Stimulated activated CD4-positive, alpha-beta T cell treated with anti-CD3 and anti-CD28 coated beads, Interleukin-15, amount 100 ng/mL, for 1 hour (primary cell): ENCODE results near the gene CCT8.
"Not testable (repeated sequence)": the region's sequence is repeated elsewhere in the genome, so short reads cannot be mapped to it uniquely, and the experiment has no call there.

ENCODE experiments used
- DNase-seq, 2 donors: peaks; one replicate each; pipeline ENCODE4 v3.0.0-alpha.2; 2020; ENCODE audit warnings: low read depth in 1 of 2, low spot score in 1 of 2

CCT8 gene

DNA sequence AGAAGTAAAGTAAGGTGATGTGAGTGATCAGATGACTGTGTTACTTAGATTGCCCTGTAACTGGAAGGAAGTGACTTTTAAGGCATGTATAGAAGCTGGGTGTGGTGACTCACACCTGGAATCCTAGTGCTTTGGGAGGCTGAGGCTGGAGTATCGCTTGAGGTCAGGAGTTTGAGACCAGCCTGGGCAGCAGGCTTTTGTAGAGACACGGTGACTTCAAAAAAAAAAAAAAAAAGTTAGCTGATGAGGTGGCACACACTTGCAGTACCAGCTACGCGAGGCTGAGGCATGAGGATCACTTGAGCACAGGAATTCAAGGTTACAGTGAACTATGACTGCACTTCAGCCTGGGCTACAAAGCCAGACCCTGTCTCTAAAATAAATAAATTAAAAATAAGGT is 51.3 kb downstream of the CCT8 start:
- DNase-seq, result no peak

DNA sequence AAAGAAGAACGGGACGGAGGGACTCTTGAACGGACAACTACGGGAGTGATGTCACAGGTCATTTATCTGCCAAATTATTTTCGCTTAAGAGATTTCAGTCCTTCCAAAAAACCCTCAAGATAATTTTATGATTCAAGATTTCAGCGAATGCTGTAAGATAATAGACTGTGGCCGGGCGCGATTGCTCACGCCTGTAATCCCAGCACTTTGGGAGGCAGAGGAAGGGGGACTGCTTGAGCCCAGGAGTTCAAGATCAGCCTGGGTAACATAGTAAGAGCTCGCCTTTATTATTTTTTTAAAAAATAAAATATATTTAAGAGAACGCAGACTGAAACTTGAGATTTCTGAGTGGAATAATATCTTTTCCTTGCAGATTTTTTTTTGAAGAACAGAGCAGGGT is 54.9 kb downstream of the CCT8 start:
- DNase-seq, result no peak

DNA sequence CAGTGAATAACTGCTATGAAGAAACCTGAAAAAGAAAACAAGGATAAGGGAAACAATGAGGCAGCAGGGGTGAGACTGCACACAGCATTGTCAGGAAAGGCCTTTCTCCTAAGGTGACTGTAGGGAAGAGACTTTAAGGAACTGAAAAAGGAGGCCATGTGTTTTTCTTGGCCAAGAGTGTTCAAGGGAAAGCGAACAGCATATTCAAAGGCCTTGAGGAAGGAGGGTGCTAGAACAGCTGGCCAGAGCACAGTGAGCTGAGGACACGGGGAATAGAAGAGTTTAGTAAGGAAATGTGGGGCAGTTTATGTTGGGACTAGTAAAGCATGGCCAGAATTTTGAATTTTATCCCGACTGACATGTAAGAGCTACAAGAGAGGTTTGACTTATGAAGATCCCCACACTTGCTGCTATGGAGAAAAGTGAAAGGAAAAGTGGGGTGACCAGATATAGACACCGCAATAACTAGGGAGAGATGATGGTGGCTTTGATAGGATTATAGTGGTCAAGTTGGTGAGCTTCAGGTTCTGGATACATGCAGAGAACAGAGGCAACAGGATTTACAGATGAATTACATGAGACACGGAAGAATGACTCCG is 55.7 kb downstream of the CCT8 start:
- DNase-seq, result no peak

DNA sequence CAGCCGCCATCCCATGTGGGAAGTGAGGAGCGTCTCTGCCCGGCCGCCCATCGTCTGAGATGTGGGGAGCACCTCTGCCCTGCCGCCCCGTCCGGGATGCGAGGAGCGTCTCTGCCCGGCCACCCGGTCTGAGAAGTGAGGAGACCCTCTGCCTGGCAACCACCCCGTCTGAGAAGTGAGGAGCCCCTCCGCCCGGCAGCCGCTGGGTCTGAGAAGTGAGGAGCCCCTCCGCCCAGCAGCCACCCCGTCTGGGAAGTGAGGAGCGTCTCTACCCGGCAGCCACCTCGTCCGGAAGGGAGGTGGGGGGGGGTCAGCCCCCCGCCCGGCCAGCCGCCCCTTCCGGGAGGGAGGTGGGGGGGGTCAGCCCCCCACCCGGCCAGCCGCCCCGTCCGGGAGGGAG is 62.2 kb downstream of the CCT8 start:
- DNase-seq, result not testable (repeated sequence)

DNA sequence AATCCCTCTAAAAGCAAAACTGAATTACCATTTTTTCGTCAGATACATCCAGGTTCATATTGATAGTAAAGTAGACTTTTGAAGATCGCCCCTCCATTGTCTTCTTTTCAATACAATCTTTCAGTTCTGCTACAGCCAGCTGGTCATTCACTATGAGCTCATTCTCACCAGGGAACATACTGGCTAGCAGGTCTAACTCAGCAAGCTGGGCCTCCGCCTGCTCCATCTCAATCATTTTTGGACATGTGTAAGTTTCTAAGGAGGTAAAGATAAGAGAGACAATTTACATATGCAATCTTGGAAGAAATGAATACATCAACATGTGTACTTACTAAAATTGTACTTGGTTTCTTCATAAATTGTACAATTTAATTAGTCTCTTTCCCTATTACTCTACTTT is 65.1 kb downstream of the CCT8 start:
- no peak for DNase-seq

DNA sequence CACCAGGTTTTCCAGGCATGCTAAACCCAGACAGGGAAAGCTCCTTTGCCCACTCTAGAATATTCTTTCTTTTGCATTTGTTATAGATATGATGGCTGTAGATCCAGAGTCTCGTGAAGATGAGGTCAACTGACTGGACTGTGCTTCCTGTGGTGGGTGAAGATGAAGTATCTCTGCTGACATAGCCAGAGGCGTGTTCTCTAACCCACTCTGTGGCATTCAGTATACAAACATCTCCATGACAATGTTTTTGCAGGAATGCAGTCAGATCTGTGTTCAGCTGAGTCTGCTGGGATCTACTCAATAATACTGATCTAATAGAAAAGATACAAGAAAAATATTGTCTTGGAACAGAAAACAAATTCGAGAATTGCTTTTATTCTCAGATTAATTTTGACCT is 65.6 kb downstream of the CCT8 start:
- DNase-seq, result no peak

DNA sequence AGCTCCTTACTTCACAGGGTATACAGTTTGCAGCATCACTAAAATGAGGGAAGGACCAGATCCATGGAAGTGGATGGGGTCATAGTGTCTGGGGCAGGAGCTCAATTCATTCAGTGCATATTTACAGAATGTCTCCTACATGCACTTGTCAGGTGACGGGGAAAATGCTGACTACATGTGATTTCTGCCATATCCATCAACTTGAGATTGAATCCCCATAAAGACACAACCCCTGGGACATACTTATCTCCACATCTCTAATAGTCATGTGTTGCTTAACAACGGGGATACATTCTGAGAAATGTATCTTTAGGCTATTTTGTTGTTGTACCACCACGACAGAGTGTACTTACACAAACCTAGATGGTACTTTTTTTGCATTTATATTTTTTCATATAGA is 66.3 kb downstream of the CCT8 start:
- DNase-seq, result no peak
